Measurements from ENCODE around the gene MAPK1IP1L.

DNA sequence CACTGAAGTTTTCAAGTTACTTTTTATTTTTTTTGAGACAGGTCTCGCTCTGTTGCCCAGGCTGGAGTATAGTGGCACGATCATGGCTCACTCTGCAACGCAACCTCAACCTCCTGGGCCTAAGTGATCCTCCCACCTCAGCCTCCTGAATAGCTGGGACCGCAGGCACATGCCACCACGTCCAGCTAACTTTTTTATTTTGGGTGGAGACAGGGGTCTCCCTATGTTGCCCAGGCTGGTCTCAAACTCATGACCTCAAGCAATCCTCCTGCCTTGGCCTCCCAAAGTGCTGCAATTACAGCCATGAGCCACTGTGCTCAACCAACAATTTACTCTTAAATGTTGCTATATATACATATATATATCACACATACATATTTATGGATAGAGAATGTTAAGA is 50.3 kb downstream of the MAPK1IP1L start:
- TF ChIP-seq, protein P1, sequence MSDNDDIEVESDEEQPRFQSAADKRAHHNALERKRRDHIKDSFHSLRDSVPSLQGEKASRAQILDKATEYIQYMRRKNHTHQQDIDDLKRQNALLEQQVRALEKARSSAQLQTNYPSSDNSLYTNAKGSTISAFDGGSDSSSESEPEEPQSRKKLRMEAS (CRISPR knock-in tag; IDR thresholded peaks at IDR 0.05): 0 out of 2 replicates have a peak, but pooled peaks have one; percentile 8
- TF ChIP-seq, protein P2, sequence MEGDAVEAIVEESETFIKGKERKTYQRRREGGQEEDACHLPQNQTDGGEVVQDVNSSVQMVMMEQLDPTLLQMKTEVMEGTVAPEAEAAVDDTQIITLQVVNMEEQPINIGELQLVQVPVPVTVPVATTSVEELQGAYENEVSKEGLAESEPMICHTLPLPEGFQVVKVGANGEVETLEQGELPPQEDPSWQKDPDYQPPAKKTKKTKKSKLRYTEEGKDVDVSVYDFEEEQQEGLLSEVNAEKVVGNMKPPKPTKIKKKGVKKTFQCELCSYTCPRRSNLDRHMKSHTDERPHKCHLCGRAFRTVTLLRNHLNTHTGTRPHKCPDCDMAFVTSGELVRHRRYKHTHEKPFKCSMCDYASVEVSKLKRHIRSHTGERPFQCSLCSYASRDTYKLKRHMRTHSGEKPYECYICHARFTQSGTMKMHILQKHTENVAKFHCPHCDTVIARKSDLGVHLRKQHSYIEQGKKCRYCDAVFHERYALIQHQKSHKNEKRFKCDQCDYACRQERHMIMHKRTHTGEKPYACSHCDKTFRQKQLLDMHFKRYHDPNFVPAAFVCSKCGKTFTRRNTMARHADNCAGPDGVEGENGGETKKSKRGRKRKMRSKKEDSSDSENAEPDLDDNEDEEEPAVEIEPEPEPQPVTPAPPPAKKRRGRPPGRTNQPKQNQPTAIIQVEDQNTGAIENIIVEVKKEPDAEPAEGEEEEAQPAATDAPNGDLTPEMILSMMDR (IDR thresholded peaks at IDR 0.05): no peak
- TF ChIP-seq NFE2L1 (CRISPR knock-in tag; IDR thresholded peaks at IDR 0.05): no peak
